GM10266 (cell line): ENCODE results near the gene OLFML2A.

Source experiments
- DNase-seq: peaks from one replicate; pipeline ENCODE4 v3.0.0; 2012; ENCODE audit errors: extremely low spot score
- CTCF ChIP-seq: IDR thresholded peaks from 2 replicates; pipeline ENCODE4 v1.5.1; 2012; ENCODE audit warnings: mild to moderate bottlenecking, low read depth; ENCODE audit not compliant: control insufficient read depth, insufficient read depth; ENCODE audit errors: missing control alignments

The OLFML2A gene

GRCh38 chr9:124792257-124793014 is 15.5 kb downstream of the OLFML2A start:
- no peak for TF ChIP-seq CTCF
- no peak for DNase-seq

- no peak for DNase-seq
- no peak for TF ChIP-seq CTCF
Observed at GRCh38 chr9:124793015-124793541, 16.1 kb downstream of the OLFML2A start.

GRCh38 chr9:124794902-124795491 is 18.1 kb downstream of the OLFML2A start:
- no peak for DNase-seq
- TF ChIP-seq CTCF: no peak

- DNase-seq: no peak
- TF ChIP-seq CTCF: no peak
Observed at GRCh38 chr9:124795881-124796431, 19.0 kb downstream of the OLFML2A start.

GRCh38 chr9:124797343-124798103 is 20.6 kb downstream of the OLFML2A start:
- DNase-seq: no peak
- TF ChIP-seq CTCF: no peak

- TF ChIP-seq CTCF: no peak
- no peak for DNase-seq
Observed at GRCh38 chr9:124799274-124800006, 22.5 kb downstream of the OLFML2A start.
